GM19467 (cell line): ENCODE data around the gene MYO18A.
"Not testable (repeated sequence)": the region's sequence is repeated elsewhere in the genome, so short reads cannot be mapped to it uniquely, and the experiment has no call there.

Experiments used
- ATAC-seq: cut with Tn5 transposase; IDR thresholded peaks from one replicate; pipeline ENCODE4 v1.9.1; 2021; ENCODE audit warnings: mild to moderate bottlenecking, moderate library complexity; ENCODE audit not compliant: unreplicated experiment

MYO18A gene

GRCh38 chr17:29196769-29197515 is 16.7 kb upstream of the MYO18A start:
- ATAC-seq, result no peak

GRCh38 chr17:29195465-29196081 is 15.4 kb upstream of the MYO18A start:
- ATAC-seq, result no peak

GRCh38 chr17:29194669-29195068 is 14.5 kb upstream of the MYO18A start:
- ATAC-seq, result no peak

- no peak for ATAC-seq
Measured at GRCh38 chr17:29193146-29193545, 12.9 kb upstream of the MYO18A start.

- ATAC-seq, result no peak
Measured at GRCh38 chr17:29190592-29191207, 10.5 kb upstream of the MYO18A start.

- ATAC-seq, result no peak
Measured at GRCh38 chr17:29190039-29190438, 9.8 kb upstream of the MYO18A start.

- ATAC-seq, result no peak
Measured at GRCh38 chr17:29189355-29189754, 9.2 kb upstream of the MYO18A start.

- ATAC-seq, result no peak
Measured at GRCh38 chr17:29181226-29181625, 1.0 kb upstream of the MYO18A start.

GRCh38 chr17:29180788-29181160 is 576 bp upstream of the MYO18A start:
- ATAC-seq, result no peak

GRCh38 chr17:29179232-29180033 is 765 bp downstream of the MYO18A start:
- no peak for ATAC-seq

GRCh38 chr17:29178750-29179231 is 1.4 kb downstream of the MYO18A start:
- no peak for ATAC-seq

- no peak for ATAC-seq
Measured at GRCh38 chr17:29177871-29178749, 2.1 kb downstream of the MYO18A start.

- ATAC-seq, result no peak
Measured at GRCh38 chr17:29177541-29177870, 2.7 kb downstream of the MYO18A start.

- ATAC-seq, result no peak
Measured at GRCh38 chr17:29176558-29177351, 3.4 kb downstream of the MYO18A start.

- ATAC-seq, result no peak
Measured at GRCh38 chr17:29175349-29175748, 4.8 kb downstream of the MYO18A start.

GRCh38 chr17:29172589-29172988 is 7.6 kb downstream of the MYO18A start:
- ATAC-seq, result no peak

- no peak for ATAC-seq
Measured at GRCh38 chr17:29170682-29171081, 9.5 kb downstream of the MYO18A start.

- no peak for ATAC-seq
Measured at GRCh38 chr17:29169806-29170591, 10.2 kb downstream of the MYO18A start.

- not testable (repeated sequence) for ATAC-seq
Measured at GRCh38 chr17:29168759-29169126, 11.5 kb downstream of the MYO18A start.
